AG10803 (cell line): ENCODE results near the gene GFRA1.

Experiments used
- DNase-seq: peaks from one replicate; pipeline ENCODE4 v3.0.0; 2010; ENCODE audit warnings: low read depth
- H3K4me3 ChIP-seq: 2 replicates; pipeline ENCODE4 v1.5.1; 2011; ENCODE audit warnings: mild to moderate bottlenecking, low read length, control low read depth
- TF ChIP-seq, protein P1 (sequence below): conservative IDR thresholded peaks from 2 replicates; pipeline ENCODE4 v1.5.1; 2011; ENCODE audit warnings: mild to moderate bottlenecking, low read length, control low read depth, inconsistent platforms

The GFRA1 gene

GRCh38 chr10:116287906-116288501, 15.0 kb upstream of the GFRA1 start:
- TF ChIP-seq, protein P1, sequence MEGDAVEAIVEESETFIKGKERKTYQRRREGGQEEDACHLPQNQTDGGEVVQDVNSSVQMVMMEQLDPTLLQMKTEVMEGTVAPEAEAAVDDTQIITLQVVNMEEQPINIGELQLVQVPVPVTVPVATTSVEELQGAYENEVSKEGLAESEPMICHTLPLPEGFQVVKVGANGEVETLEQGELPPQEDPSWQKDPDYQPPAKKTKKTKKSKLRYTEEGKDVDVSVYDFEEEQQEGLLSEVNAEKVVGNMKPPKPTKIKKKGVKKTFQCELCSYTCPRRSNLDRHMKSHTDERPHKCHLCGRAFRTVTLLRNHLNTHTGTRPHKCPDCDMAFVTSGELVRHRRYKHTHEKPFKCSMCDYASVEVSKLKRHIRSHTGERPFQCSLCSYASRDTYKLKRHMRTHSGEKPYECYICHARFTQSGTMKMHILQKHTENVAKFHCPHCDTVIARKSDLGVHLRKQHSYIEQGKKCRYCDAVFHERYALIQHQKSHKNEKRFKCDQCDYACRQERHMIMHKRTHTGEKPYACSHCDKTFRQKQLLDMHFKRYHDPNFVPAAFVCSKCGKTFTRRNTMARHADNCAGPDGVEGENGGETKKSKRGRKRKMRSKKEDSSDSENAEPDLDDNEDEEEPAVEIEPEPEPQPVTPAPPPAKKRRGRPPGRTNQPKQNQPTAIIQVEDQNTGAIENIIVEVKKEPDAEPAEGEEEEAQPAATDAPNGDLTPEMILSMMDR = peak; percentile 87
- H3K4me3 ChIP-seq = no peak overlapping the region

GRCh38 chr10:116286626-116287200, 13.7 kb upstream of the GFRA1 start:
- TF ChIP-seq, protein P1 = no peak
- no peak overlapping the region for H3K4me3 ChIP-seq
- no peak for DNase-seq

More at GRCh38 chr10:116287906-116288501, 15.0 kb upstream of the GFRA1 start:
- peak; percentile 69 for DNase-seq

DNA sequence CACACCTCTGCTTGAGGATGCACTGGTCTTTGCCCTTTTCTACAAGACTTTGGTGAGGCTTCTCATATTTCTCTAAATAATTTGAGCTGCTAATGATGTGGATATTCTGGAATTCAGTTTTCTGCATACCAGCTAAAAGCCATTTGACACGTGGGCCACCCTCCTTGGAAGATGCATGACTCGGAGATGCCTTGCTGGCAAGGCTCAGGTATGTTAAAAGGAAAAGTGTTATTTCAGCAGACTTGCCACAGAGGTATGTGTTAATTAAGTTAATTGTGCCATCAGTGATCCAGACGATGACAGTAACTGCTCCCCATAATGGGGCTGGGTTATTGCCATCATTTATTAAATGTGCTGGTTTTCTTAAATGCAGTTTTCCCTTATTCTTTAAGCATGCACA, 8.8 kb upstream of the GFRA1 start:
- no peak overlapping the region for H3K4me3 ChIP-seq
- peak; percentile 31 for DNase-seq
- TF ChIP-seq, protein P1 = no peak

- no peak overlapping the region for H3K4me3 ChIP-seq
- DNase-seq = peak; percentile 71
- TF ChIP-seq, protein P1 = no peak
Observed at GRCh38 chr10:116278846-116279245, 5.8 kb upstream of the GFRA1 start.

GRCh38 chr10:116276981-116277380, 4.0 kb upstream of the GFRA1 start:
- no peak for DNase-seq
- H3K4me3 ChIP-seq = no peak overlapping the region
- TF ChIP-seq, protein P1 = no peak

GRCh38 chr10:116274064-116274904, 1.3 kb upstream of the GFRA1 start:
- peak; percentile 37 for DNase-seq
- H3K4me3 ChIP-seq = peak overlapping the region; percentile 65
- TF ChIP-seq, protein P1 = no peak
